ENCODE data around the gene TMC1.

TMC1 gene

DNA sequence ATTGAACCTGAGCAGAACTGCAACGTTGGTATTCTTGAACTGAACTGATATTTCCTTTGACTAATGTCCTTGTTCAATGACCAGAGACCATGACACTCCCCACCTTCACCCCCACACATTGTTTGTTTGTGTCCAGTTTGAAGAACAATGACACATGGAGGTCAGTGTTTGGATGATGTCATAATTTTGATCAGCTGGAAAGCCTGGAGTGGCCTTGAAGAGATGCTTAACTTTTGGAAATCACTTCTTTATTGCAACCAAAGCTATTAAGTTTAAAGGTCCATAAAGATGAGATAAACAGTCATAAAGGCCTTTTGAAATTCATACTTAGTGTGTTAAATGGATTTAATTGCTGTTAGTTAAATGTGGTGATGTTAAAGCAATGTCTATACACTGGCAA is 92.7 kb downstream of the TMC1 start:
- DNase-seq (ENCODE audit: low read depth in 2 of 2), result no peak

DNA sequence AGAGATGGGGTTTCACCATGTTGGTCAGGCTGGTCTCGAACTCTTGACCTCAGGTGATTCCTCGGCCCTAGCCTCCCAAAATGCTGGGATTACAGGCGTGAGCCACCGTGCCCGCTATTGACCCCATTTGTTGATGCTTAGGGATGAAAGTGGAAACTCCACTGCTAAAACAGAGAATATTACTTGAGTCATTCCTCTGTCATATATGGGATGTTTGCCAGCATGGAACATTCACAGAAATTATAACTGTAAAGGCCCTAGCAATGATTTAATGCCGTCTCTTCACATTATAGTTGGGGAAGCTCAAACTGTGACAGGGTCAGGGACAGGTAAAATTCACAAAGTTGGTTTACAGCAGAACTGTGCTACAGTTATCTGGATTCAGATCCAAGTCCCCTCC is 94.5 kb downstream of the TMC1 start:
- no peak for DNase-seq (ENCODE audit: low read depth in 2 of 2)

DNA sequence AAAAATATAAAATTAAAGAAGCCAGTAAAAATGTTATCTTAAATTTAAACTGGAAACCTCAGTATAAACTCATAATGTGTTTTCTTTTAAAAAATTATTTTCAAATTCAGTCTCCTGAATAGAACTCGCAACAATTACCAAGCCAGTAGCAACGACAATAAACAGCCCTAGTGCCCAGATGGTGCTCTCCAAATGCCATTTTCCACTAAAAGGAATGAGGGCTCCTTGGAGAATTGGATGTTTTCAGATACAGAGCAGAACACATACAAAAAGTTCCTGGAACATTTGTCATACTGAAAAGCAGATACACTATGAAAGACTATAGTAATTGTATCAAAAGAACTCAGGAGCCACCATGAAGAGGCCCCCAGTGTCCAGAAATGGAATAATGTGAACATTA is 97.4 kb downstream of the TMC1 start:
- no peak for DNase-seq (ENCODE audit: low read depth in 2 of 2)

DNA sequence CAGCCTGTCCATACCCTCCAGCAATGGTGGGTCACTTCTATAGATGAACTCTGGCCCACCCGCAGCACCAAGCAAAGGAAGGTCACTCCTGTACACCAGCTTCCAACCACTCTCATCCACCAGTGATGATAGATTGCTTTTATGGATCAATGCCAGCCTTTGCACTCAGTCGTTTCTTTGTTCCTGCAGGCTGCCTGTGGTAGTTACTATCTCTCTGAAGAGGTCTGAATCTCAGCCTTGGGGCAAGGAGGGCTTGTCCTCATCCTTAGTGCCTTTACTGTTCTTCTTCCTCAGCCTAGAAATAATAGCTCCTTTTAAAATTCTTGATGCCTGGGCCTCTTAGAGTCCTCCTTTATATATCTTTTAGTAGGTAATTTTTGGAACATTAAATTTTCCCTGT is 100.8 kb downstream of the TMC1 start:
- DNase-seq (ENCODE audit: low read depth in 2 of 2), result no peak

DNA sequence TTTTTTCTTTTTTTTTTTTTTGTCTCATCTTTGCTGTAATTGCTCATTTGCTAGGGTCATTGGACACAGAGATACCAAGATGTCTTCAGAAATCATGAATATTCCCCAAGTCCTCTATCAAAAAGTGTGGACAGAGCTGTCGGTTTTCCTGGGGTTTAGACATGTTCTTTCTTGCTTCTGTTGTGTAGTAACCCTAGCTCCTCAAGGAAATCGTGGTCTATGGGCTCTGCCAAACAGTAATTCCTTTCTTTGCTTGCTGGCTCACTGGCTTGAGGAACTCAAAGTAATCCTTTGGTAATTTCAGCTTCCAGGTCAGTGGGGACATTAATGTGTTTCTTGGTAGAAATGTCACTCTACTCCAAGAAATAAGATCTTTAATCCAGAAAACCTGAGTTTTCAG is 101.7 kb downstream of the TMC1 start:
- DNase-seq (ENCODE audit: low read depth in 2 of 2), result no peak

DNA sequence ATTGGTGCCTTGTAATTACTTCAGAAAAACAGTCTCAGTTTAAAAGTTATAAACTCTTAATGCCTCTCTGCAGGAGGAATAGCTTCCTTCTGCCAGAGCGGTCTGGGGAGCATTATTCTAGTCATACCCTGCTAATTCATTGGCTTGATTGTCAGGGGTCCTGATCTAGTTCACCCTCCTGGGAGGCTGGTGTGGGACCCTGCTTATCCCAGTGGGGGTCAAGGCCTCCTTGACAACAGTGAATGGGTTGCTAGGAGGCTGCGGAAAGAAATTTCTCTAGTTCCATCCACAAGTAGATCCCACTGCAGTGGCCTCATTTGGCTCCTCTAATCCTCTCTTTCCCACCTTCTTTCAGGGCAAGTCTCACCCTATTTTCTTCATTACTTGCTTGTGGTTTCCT is 105.7 kb downstream of the TMC1 start:
- DNase-seq (ENCODE audit: low read depth in 2 of 2), result no peak

DNA sequence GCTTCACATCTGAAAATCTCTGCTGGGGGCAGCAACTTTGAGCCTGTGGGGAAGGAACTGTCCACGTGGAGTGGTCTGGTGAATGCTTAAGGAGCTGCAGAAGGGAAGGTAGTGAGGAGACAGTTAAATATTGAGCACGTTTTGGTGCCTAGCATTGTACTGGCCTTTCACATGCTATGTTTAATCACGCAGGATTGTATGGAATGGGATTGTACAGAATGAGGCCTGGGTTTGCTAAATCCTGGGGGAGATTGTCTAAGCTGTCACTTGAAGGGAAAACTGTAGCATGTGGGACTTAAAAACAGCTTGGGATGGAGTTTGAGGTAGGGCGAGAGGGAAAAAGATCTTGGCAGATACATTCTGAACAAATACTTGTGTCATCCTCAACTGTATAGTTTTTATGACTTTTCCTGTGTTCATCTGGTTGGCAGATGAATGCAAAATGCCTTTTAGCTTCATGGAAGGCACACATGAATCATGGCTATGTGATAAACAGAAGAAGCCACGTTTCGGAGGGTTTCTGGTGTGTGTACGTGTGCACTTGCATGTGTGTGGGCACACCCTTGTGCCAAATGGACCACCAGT is 106.6 kb downstream of the TMC1 start:
- no peak for DNase-seq (ENCODE audit: low read depth in 2 of 2)

DNA sequence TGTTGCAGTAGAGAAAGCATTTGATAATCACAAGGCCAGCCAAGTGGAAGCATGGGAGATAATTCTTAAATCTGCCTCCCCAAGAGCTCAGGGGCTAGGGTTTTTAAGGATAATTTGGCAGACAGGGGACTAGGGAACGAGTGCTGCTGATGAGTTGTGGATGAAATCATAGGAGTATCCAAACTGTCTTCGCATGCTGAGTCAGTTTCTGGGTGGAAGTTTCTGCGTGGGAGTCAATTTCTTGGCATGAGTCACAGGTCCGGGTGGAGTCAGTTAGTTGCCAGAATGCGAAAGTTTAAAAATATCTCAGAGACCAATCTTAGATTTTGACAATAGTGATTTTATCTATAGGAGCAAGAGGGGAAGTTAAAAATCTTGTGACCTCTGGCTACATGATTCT is 112.6 kb downstream of the TMC1 start:
- DNase-seq (ENCODE audit: low read depth in 2 of 2), result no peak

DNA sequence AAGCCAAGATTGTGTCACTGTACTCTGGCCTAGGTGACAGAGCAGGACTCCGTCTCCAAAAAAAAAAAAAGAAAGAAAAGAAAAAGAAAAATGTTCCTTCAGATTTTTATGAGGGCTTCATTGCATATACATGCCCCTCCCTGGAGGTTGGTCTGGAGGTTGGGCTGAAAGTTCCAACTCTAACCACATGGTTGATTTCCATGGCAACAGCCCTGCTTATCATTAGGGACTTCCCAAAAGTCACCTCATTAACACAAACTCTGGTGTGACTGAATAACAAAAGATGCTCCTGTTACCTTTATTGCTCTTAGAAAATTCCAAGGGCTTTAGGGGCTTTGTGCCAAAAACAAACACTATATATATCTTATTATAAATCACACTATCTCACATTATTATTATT is 113.8 kb downstream of the TMC1 start:
- DNase-seq (ENCODE audit: low read depth in 2 of 2), result no peak

DNA sequence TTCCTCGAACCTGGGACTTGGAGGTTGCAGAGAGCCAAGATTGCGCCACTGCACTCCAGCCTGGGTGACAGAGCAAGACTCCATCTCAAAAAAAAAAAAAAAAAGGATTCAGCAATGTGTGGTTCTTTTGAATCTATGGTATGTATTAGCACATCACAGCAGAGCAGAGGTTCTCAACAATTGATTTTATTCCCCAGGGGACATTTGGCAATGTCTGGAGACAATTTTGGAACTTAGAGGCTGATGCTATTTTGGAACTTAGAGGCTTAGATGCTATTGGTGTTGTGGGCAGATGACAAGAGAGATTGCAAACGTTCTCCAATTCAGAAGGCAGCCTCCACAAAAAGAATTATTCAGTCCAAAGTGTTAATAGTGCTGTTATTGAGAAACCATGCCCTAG is 115.2 kb downstream of the TMC1 start:
- DNase-seq (ENCODE audit: low read depth in 2 of 2), result no peak

DNA sequence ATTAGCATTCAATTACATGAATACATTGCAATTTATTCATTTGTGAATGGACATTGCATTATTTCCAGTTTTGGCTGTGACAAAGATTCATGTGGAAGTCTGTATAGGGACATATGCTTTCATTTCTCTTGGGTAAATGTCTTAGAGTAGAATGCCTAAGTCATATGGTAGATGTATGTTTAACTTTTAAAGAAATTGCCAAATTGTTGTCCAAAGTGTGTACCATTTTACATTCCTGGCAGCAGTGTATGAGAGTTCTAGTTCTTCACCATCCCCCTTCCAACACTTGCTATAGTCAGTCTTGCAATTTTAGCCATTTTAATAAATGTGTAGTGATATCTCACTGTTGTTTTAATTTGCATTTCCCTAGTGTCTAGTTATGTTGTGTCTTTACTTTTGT is 122.2 kb downstream of the TMC1 start:
- DNase-seq (ENCODE audit: low read depth in 2 of 2), result no peak

DNA sequence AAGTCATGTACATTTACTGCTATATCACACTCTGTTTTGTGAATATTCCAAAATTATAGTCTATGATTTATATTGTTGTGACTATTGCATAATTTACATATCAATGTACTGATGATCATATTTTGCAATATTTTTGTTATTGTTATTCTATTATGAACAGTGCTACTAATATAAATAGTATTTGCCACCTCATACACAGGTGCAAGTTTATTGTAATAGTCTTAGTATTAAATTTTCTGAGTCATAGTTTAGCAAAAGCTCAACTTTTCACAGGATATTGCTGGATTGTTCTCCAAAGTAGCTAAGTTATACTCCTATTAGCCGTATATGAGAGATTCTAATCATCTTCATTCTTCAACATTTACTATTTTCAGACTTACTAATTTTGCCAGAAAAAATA is 124.7 kb downstream of the TMC1 start:
- DNase-seq (ENCODE audit: low read depth in 2 of 2), result no peak

DNA sequence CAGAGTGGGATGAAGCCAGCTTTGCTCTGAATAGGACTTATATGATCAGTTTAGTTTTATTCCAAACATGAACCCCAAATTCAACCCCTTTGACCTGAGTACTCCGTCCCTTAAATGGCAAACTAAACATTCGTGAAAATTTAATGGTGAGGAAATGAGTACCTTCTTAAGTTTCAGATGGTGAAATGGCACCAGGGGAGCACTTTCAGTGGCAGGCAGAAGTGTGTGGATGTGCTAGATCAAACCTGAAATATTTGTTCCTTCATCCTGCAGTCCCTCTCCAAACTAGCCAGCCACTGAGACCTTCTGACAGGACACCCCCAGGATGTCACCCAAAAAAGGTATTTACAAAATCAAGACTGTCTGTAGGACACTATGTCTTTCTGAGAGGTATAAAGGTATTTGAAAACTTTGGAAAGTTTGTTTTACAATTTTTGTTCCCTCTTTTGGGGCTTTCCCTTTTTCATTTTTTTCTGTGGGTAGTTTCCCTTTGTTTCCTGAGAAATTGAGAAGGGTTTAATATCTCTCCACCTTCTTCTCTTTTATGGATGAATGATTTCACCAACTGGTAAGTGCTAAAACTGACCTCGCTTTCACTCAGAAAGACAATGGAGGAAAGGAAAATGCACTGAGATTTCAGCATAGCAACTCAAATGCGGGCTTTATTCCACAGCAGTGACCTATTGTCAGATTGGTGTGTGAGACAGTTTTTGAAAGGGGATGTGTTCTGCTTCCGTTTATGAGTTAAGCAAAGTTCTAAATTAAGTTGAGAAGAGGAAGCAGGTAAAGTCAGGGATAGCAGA is 127.1 kb downstream of the TMC1 start:
- DNase-seq (ENCODE audit: low read depth in 2 of 2), result no peak

DNA sequence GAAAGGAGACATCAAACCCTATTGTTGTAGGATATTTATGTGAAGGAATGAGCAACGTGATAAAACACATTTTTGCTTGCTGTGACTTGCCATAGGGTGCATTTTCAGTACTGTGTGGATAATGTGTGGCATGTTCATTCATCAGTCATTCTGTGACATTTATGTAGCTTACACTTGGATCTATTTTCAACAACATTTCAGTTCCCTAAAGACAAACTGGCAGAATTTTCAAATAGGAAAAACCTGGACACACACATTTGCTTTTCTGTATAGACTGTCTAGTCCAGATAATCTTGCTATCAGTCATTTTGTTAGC is 127.7 kb downstream of the TMC1 start:
- no peak for DNase-seq (ENCODE audit: low read depth in 2 of 2)

DNA sequence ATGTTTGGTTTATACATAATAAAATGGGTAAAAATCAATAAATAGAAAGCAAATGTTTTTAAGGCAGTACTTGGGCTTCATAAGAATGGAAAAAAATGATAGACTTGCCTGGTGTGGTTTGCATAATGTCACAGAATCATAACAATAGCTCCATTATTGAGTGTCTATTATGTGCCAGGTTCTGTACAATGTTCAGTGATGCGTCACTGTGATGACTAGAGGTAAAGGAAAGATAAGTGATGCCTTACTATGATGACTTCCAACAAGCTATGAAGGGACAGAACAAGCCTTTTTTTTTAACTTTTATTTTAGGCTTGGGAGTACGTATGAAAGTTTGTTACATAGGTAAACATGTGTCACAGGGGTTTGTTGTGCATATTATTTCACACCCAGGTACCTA is 128.8 kb downstream of the TMC1 start:
- no peak for DNase-seq (ENCODE audit: low read depth in 2 of 2)

DNA sequence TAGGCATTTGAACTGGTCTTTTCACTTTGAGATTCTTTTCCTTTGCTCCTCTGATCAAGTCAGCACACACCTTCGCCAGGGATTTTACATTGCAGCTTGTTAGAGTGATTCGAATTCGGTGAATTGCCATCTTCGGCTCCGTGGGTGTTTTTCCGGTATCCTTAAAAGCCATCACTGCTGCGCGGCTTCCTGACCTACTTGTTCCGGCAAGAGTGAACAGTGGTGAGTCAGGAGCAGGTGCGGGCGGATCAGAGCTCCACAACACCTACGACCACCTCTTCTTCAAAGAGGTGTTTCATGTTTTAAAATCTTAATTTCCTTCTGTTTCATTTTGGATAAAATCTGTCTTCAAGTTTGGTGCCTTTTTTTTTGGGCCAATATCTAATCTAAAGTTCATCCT is 134.6 kb downstream of the TMC1 start:
- DNase-seq (ENCODE audit: low read depth in 2 of 2), result no peak

DNA sequence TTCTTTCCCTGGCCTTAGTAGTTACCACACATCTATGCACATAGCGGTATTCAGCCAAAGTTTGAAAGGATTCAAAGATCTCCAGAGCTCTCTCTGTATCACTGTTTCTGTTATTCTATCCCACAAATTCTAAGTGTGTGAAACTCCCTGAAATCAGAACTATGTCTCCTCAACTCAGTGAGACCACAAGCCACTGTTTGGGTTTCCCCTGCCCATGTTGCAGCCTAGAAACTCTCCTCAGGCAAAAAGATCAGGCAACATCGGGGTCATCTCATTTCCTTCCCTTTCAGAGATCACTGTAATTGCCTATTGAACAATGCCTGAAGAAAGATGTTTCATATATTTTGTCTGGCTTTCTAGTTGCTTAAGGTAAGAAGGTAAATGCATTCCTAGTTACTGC is 135.6 kb downstream of the TMC1 start:
- DNase-seq (ENCODE audit: low read depth in 2 of 2), result no peak

DNA sequence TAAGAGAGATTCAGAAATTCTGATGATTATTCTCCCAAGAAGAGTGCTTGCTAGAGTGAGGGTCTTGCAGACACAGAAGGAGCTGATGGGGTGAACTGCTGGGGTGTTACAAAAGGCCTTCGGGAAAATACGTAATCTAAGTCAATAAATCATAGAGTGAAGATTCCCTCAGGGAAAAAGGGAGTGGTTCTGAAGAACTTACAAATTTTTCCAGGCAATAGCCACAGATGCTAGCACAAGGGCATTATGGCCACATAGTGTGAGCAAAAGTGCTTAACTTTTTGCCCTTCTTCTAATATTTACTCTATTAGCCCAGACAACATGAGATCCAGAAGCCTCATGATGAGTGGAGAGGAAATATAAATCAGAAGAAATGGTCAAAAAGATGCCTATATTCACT is 137.3 kb downstream of the TMC1 start:
- no peak for DNase-seq (ENCODE audit: low read depth in 2 of 2)

DNA sequence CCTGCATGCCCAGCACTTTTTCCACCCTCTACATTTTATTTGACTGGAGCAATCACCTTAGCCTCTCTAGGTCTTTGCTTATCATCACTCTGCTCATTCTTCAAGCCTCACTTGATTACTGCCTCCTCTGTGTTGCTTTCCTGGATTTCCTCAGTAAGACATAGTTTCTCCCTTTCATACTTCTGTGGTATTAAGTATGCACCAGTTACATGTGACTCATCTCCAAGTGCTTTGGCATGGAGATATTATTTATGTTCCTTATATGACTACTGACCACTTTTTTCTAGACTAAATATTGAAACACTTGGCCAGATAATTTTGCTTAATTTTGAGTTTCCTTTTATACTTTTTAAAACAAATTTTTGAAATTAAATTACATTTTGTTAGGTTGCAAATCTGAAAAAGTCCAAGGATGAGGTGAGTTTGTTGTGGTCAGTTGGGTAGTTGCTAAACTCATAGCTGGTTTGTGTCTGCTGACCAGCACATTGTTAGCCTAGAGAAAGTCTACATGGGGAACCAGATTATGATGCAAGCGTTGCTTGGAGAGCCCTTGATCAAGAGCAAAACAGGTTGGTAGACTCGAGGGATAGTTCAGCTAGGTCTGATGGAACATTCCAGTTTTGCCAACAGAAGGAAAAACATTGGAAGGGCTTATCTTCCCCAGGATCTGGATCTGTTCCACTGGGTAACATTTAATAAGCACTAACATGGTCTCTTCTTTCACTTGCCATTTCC is 140.2 kb downstream of the TMC1 start:
- DNase-seq (ENCODE audit: low read depth in 2 of 2), result no peak

DNA sequence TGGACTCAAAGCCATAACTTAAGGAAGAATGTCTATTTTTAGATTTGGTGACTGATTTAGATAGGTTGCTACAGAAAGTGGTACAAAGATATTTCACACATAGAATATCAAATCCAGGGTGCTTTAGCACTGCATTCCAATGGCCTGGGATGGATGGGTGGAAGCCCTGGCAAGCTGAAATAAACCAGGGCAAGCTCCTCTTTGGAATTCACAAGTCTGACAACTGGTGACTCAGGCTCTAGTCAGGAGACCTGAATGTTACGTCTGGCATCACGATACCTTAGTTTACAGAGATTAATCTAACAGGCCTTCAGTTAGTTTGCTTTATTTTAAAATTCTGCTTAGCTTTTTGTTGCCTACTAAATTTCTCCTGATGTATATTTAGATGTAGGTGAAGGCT is 144.0 kb downstream of the TMC1 start:
- no peak for DNase-seq (ENCODE audit: low read depth in 2 of 2)

DNA sequence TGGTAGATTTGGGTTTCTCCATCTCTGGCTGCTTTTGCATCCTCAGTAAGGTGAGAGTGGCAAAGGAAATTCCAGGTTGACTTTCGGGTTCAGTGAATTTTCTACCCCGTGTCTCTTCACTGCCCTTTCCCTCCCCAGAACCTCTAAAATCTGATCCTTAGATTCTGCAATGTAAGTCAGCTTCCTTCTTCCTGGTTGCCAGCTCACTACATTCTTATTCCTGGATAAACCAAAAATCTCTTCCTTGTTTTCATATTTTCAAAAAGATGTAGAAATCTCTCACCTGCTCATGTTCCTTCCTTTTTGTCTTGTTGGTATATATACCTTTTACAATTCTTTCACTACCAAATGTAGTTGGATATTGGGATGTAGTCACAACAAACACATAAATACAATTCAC is 145.8 kb downstream of the TMC1 start:
- DNase-seq (ENCODE audit: low read depth in 2 of 2), result no peak

DNA sequence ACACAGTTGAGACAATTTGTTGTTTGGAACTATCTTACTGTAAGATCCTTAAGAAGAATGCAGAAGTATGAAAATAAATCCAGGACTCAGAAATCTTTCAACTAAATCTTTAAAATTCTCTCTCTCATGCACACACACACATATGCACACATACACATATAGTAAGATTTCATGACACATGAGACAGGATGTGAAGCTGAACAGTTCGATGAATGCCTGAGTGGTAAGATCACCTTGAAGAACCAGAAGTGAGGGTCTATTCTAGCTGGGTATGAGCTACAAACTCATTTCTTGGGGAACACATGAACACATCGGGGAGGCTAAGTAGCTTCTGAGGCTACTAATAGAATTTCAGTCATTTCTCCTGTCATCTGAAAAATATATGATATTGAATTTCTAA is 153.6 kb downstream of the TMC1 start:
- no peak for DNase-seq (ENCODE audit: low read depth in 2 of 2)

DNA sequence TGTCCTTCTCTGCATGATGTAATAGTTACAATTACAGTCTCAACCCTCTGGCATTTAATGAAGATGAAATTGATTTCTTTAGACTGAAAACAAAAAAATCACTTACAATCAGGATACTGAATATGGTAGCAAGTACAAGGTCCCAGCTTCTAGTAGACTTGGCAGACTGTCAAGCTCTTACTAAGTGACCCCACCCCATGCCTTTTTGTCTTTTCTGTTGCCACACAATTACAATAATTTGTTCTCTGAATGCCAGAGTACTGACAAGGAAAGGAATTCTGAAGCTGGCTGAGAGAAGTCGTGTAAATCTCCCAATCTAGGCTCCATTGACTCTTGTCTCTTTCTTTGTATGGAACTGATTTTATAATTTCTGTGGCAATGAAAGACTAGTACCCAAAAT is 154.2 kb downstream of the TMC1 start:
- DNase-seq (ENCODE audit: low read depth in 2 of 2), result no peak

Data from stimulated activated CD4-positive, alpha-beta T cell treated with anti-CD3 and anti-CD28 coated beads, Interleukin-1b, Interleukin-23, amount 100 ng/mL, for 1 hour (primary cell).